Sciatic nerve (tissue), 2 donors: Measurements from ENCODE around the gene RNF41. TPM values are rescaled to one million over a fixed set of nuclear protein-coding genes. Genes with fewer than 3 reads are reported as not detected.

Source experiments
- ATAC-seq: fragments of 200-7000 bp; cut with Tn5 transposase; one replicate; pipeline ENCODE4 v1.9.1; 2020; ENCODE audit warnings: mild to moderate bottlenecking, moderate library complexity
- DNase-seq: peaks from one replicate; pipeline ENCODE4 v3.0.0-alpha.2; 2020; ENCODE audit warnings: low spot score
- intact Hi-C: fragments of 100-400 bp; cut with DNase I; formaldehyde crosslinking; loops from one replicate; pipeline ENCODE4 v1.14.2; 2022
- total RNA-seq: library from RNA; stranded (reverse); fragmentation: NEBNext Ultra II Directional; extraction: Animal tissue kit (Norgen Biotek cat#: 25700); gene quantifications from one replicate; pipeline ENCODE4 v1.2.1, GENCODE V29; 2021
- donor health status: DM: no; HTN: no; CAD: no.
- donor health status: DM: no; HTN: no; CAD: no.

RNF41 gene
- total RNA-seq, 1 donor from 2014 or later = 40.7 TPM

DNA sequence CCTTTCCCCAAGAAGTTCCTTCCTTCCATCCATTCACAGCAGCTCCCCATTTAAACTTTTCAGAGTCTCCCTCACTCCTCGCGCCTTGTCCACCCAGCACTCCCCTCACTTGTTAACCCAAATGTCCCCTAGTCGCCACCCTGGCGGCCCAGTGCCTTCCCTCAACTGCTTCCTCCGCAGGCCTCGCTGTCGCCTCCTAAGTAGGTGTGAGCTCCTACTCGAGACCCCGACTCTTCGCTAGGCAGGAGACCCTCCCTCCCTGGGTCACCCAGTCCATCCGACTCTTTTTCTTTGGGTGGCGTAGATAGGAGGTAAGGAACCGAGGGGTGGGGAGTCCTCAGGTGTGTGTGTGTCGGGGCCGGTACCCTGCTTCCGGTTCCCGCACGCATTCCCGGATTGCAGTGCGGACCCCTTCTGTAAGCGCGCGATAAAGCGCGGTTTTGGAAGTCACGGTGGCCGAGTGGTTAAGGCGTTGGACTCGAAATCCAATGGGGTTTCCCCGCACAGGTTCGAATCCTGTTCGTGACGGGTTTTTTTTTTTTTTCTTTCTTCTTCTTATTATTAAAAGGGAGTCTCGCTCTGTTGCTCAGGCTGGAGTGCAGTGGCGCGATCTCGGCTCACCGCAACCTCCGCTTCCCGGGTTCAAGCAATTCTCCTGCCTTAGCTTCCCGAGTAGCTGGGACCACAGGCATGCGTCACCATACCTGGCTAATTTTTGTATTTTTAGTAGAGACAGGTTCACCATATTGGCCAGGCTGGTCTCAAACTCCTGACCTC, 31.6 kb downstream of the RNF41 start:
- DNase-seq (peak; percentile 90), ATAC-seq (peak; percentile 82)
- intact Hi-C loops = loop anchor here (10.0 kb wide), 1 partner anchor 275 kb away; the partner anchor contains the start of gene SPRYD4

GRCh38 chr12:56189099-56189917, 32.4 kb downstream of the RNF41 start, which contains the start of gene SMARCC2:
TSS of gene SMARCC2 (minus strand) at chr12:56189483. CDS start at chr12:56189461, 22 bp downstream.
- intact Hi-C loops = no loop called here
- ATAC-seq (peak; percentile 92), DNase-seq (peak; percentile 96)

GRCh38 chr12:56188778-56189098, 33.0 kb downstream of the RNF41 start:
- ATAC-seq (no peak), DNase-seq (no peak)
- intact Hi-C loops = no loop called here

GRCh38 chr12:56188131-56188777, 33.5 kb downstream of the RNF41 start:
- ATAC-seq = no peak
- DNase-seq = no peak
- intact Hi-C loops = no loop called here

DNA sequence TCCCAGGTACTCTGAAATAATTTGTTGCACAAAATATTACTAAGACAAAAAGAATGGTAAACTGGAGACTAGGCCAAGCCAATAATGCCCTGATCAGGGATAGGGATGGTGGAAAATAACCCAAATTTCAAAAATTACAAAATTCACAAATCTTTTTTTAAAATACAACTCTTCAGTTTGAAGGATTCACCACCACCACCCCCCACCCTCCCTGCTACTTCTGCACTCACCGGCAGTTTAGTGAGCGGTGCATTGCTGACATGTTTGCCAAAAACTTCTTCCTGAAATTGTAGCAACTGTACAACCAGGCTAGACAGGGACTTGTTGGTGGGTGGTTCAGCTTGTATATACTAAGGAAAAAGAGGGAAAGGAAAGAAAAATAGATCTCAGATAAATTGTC, 34.8 kb downstream of the RNF41 start:
- intact Hi-C loops = no loop called here
- DNase-seq = no peak

DNA sequence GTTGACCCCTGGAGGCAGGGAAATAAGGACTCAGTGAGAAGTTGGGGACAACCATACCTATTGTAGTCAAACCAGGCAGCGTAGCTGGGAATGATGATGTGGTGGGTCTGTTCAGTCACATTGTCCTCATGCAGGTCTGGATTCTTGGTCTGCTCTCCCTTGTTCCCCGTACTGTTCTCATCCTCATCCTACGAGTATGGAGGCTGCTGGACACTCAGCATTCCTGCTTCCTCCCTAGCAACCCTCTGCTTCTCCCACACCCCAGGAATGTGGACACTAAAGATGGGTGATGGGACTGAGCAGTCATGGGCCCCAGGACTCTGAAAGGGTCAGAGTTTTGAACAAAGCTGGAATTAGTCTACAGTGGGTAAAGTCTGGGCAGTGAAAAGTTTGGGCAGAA, 43.4 kb downstream of the RNF41 start:
- intact Hi-C loops = no loop called here
- ATAC-seq (no peak), DNase-seq (no peak)

More for the DNA sequence above, 34.8 kb downstream of the RNF41 start:
- no peak for ATAC-seq

DNA sequence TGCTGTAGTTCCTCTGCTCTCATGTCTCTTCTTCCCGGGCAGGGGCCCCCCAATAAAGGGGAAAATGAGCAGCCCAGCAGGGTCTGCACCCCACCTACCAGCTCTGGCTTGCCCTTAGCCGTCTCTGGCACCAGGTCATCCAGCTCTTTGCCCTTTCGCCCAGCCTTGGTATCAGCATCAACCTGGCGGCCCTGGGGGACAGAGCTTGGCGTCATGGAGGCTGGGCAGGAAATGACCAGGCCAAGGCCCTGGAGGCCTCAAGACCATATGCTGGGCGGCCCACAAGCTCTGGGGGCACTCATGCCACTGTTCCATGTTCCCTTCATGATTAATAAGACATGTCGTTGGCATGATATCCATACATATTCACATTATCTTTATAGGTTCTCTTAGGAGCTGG, 48.9 kb downstream of the RNF41 start:
- ATAC-seq = no peak

DNA sequence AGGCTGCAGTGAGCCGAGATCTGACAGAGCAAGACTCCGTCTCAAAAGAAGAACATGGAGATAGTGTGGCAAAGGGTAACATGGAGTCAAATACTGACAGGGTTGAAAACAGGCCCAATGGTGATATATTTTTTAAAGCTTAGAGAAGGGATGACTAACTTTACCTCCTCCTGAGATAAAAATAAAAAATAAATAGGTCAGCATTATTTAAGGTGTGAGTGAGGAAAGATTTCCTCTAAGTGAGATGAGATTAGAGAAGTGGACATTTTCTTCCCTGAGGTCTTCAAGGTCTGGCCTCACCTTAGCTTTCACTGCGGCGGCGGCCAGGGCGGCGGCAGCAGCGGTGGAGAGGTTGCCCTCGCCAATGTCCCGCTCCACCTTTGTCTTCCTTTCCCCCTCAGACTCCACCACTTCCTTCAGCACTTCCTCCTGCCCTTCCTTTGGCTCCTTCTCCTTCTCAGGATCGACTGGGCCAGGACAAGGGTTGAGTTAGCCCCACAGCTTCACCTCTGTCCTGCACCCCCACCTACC, 52.4 kb downstream of the RNF41 start:
- DNase-seq (no peak), ATAC-seq (no peak)
- intact Hi-C loops = no loop called here

More for the DNA sequence above, 48.9 kb downstream of the RNF41 start:
- intact Hi-C loops = no loop called here
- no peak for DNase-seq

DNA sequence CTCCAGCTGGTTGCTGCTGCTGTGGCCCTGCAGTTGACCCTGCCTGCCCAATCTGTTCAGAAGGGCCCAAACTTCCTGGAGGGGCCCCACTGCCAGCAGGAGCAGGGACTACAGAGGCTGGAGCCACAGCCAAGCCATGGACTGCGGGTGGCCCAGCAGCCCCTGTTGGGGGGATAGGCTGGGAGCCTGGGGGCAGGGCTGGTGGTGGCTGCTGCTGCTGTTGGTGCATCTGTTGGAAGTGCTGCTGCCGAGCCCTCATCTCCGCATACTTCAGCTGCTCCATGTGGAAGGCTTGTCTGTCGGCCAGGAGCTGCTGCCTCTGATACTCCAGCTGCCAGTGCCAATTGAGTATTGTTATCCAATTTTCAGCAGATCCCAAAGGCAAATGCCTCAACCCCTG, 56.4 kb downstream of the RNF41 start:
- no peak for DNase-seq
- ATAC-seq = no peak
- intact Hi-C loops = no loop called here

DNA sequence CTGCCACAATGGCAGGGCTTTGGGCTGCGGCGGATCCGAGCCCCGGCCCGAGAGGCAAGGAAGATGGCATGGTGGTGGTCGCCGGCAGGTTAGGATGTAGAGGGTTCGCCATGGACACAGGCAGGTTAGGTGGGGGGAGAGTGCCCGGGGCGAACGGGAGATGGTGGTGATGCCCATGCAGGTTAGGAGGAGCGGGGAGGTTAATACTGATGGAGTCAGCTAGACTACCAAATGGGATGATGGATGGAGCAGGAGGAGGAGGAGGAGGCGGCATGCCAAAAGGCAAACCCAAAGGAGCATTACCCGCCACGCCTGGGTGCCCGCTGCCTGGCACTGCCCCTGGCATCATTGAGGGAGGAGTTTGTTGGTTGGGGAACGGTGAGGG, 57.4 kb downstream of the RNF41 start:
- no peak for ATAC-seq
- no peak for DNase-seq

DNA sequence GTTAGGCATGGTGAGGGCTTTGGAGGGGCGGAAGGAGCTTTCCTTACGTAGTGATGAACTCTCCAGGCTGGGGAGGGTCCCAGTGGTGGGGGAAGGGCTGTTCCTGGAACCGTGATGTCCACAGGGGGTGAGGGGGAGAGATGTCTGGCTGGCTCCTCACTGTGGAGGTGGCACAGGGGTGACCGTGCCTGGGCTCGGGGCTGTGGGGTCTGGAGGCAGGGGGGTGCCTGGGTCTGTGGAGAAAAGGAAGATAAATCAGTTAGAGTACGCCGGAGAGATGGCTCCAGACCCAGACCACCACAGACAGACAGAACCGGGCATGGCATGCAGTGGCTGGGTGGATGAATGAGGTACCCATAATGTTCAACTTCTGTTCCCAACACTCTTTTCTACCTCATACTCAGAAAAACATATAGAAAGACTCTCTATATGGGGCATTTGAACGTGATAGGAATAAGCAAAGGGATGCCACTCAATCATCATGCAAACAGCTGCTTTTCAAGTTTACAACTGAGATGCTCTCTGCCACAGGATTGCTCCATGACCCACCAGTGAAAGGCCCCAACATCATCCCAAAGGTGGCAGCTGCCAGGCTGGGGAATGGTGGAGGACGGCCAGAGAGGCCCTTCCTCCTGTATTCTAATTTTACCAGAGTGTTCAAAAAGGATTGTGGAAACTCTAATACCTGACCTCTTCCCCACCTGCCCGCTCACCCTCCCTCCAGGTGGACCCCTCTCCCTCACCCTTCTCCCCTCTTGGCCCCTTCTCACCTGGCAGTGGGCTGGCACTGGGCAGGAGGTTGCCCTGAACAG, 58.0 kb downstream of the RNF41 start:
- intact Hi-C loops = no loop called here
- ATAC-seq (no peak), DNase-seq (no peak)

More for the DNA sequence above, 57.4 kb downstream of the RNF41 start:
- intact Hi-C loops = no loop called here

DNA sequence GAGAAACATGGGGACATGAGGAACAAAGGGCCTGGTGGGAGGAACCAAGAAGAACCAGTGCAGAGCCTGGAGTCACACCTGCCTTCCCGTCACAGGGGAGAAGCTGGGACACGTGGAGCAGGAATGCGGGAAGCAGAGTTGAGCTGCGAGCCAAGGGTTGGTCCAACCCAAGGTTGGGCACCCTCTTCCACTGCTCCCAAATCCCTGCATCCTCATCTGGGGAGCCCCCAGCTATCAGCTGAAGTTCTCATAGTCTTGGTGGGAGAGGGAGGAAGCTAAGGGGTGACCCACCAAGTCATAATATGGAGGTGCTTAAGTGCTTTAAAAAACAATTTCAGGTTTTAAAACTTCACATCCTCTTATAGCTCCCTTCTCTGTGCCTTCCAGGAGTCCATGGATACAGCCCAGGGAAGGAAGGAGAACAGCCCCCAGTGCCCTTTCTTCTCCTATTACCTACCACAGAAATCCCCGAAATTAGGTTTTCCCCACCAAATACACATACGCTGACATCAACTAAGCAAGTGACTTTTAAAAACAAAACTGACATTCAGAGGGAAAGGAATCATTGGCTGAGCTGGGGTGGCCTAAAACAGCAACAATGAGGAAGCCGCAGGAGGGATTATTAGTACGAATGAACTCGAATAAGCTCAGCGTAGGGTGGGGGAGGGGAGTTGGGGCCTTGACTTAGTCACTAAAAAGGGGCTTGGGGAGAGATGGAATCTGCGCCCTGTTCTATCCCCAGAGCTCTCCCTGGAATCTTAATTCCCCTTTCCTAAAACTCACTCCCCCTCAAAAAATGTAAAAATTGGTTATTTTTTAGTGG, 59.0 kb downstream of the RNF41 start:
- intact Hi-C loops = no loop called here
- no peak for ATAC-seq
- no peak for DNase-seq

DNA sequence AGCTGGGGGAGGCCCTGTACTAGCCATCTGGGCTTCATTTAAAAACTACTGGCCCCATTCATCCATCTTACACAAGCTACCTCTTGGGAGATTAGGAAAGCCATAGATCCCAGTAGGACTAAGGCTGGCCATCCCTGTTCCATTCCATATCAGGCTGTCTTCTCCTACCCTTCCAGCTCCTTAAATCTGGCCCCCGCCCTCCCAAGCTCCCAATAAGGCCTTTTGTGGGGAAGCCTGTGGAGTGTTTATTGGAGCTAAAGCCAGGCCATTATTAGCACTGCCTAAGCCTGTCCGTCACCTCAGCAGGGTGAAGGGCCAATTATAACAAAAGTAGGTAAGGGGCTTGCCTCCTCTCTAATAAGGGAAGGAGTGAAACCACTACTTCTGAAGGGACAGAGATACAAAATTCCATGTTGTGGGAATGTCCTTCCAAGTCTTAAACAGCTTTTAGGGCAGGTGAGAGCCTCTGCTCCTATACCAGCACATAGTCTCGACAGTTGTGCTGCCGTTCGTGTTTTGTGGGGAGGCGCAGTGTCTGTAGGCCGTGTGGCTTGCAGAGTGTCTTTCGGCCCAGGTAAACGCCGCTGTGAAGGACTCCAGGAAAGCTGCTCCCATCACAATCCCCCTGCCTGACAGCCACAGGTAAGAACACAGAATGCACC, 59.9 kb downstream of the RNF41 start:
- intact Hi-C loops = no loop called here
- ATAC-seq (no peak), DNase-seq (no peak)

- intact Hi-C loops = no loop called here
- DNase-seq (no peak), ATAC-seq (no peak)
Observed at GRCh38 chr12:56160894-56161689, 60.6 kb downstream of the RNF41 start.

- ATAC-seq (no peak), DNase-seq (no peak)
- intact Hi-C loops = no loop called here
Observed at GRCh38 chr12:56160193-56160763, 61.4 kb downstream of the RNF41 start.

GRCh38 chr12:56159482-56160192, 62.1 kb downstream of the RNF41 start:
- intact Hi-C loops = no loop called here
- no peak for DNase-seq
- ATAC-seq = no peak
